NCI-H345 (cell line): Measurements from ENCODE around the gene MROH2A.

Source experiments
- DNase-seq: peaks from one replicate; lab custom pipeline; 2025; lab: John Stamatoyannopoulos, UW

The MROH2A gene

GRCh38 chr2:233835230-233836186, 57.4 kb downstream of the MROH2A start:
- DNase-seq = no peak

DNA sequence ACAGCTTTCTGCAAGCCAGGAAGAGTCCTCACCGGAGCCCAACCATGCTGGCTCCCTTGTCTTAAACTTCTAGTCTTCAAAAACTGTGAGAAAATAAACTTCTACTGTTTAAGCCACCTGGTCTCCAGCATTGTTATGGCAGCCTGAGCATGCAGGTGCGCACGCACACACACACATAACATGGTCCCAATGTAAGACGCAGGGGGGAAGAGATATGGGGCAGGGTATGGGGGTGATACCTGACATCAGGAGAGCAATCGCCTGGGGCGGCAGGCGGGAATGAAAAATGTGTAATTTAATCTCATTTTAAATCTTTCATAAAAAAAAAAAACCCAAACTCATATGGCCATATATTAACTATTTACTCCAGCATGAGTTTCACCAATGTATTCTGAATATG, 58.2 kb downstream of the MROH2A start:
- no peak for DNase-seq

DNA sequence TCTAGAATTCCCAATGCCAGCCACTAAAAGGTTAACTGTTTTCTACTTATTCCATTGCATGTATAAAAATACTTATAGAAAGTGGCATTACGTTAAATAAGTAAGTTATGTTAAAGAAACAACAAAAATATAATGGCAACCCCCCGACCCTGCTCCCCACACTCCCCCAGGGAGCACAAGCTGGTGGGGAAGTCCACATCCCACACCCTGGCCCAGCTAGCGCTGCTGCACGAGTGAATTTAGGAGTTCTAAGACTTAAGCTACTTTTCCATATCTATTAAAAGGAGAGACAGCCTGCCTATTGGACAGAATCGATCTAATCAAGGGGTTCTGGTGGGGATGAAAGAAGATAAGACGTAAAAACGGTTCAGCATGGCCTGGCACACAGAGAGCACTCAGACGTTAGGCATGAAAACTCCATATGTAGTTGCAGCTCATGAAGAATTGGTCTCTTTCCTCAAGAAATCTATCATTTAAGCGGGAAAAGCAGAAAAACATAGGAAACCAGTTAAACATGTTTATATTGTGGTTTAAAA, 59.6 kb downstream of the MROH2A start:
- DNase-seq = no peak

- no peak for DNase-seq
Observed at GRCh38 chr2:233838251-233838650, 60.1 kb downstream of the MROH2A start.

DNA sequence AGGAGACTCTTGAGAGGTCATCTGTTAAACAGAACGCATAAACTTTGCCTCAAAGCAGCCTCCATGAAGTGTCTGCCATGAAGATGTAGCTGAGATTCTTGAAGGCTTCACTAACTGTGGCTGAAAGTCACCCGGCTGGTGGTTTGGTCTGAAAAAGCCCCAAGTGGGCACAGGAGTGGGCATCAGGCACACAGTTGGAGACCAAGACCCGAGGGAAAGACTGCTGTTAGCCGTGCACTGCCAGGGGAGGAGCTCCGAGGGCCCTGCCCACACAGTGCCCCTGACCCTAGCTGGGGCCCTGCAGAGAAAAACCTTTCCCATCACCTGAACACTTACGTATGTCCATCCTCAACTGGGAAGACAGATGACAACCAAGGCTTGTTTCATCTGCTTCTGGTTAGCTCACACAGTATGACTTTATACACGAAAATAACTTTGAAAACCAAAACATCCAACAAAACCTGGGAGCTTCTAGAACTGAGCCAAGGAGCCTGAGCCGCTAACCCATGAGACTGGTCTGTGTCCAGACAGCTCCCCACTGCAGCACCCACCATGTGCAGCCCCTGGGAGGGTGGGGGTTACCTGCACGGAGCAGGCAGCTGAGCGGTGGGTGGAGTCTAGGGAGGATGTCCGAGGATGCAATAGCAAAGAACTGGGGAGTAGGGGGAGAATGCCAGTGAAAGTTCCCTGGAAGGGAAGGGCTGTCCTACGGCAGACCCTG, 60.8 kb downstream of the MROH2A start:
- DNase-seq = no peak

- DNase-seq = no peak
Observed at GRCh38 chr2:233839447-233839820, 61.3 kb downstream of the MROH2A start.

- DNase-seq = no peak
Observed at GRCh38 chr2:233840520-233840919, 62.4 kb downstream of the MROH2A start.

GRCh38 chr2:233841183-233841582, 63.1 kb downstream of the MROH2A start:
- no peak for DNase-seq

- DNase-seq = no peak
Observed at GRCh38 chr2:233844064-233844807, 66.1 kb downstream of the MROH2A start.

DNA sequence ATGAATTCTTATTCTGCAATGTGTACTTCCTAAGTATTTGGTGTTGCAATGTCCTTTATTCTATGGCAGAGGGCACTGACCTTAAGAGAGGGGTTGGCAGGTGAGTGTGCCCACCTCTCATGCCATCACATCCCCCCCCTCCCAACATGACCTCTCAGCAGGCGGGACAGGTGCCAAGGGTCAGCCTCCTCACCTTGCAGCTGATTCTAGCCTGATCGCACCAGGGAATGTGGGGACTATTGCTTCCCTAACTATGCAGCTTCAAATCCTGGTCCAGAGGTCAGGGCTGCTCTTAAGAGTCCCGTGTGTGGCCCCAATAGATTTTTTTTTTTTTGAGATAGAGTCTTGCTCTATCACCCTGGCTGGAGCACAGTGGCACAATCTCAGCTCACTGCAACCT, 66.7 kb downstream of the MROH2A start:
- no peak for DNase-seq

- DNase-seq = no peak
Observed at GRCh38 chr2:233845301-233846060, 67.4 kb downstream of the MROH2A start.

DNA sequence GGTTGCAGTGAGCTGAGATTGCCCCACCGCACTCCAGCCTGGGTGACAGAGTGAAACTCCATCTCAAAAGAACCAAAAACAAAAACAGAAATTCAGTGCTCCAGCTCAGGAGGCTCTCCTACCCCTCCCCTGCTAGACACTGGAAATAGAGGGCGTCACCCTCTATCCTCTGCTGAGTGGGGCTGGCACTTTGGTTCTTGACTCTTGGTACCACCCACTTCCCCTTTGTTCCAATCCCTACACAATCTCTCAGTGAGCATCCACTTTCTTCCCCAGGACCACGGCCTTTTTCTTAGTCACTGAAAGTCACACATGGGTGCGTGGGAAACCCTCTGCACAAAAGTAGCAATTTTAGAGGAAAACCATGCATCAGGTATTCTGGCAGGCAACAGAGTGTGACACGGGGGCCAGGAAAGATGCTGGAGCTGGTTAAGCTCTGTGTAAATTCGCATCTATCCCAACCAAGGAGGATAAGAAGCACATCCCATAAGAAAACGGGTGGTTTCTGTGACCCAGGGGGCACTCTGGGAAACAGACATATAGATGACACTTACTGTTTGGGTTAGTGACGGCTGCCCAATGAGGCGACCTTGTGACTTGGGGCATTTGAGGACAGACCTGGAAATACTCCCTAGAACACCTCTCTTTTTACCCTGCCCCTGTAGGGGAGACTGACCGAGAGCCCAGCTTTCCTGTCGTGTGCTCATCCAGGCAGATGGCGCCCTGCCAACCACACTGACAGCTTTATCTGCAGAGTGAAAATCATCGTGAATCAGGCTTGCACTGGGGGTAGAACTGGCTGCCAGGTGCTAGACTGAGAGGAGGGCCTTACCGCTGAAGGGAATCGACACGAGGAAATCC, 68.5 kb downstream of the MROH2A start:
- no peak for DNase-seq

DNA sequence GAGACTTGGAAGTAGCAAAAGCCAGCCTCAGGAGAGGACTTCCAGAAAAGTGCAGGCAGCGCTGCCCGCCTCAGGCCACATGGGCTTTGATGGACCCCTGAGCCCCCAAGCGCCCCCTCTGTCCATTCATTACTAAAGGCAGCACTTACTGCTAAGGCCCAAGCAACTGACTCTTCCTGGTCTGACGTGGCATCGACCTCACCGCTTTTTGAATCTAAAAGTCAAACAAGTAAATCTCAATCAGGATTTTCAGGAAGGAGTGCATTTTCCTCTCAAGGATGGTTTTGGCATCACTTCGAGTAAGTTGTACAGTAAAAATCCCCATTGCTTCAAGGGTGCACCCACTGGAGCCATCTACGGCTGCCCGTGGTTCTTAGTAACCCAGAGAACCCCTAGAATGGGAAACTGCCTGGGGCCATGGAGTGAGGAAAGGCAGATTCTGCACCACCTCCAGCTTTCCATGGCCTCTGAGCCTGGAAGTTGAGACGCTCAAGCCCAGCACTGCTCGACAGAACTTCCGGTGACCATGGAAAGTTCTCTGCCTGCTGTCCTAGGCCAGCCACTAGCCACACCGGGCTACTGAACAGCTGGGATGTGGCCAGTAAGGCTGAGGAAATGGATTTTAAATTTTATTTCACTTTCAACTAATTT, 69.2 kb downstream of the MROH2A start:
- DNase-seq = no peak

DNA sequence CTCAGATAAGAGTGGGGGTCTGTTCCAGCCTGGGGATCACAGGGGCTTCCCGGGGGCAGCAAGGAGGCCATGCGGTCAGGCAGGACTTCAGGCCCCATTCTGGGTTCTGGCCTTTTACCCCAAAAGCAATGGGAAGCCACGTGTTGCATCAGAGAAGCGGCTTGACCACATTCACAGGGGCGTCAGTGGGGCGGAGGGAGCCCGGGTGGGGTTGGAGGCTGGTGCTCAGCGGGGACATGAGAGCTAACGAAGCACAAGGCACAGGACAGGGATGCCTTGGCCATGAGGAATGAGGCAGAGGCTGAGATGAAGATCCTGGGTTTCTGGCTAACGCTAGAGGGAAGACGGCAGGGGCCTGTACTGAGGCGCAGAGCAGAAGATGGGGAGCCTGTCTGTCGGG, 70.1 kb downstream of the MROH2A start:
- no peak for DNase-seq

- no peak for DNase-seq
Observed at GRCh38 chr2:233849607-233850271, 71.6 kb downstream of the MROH2A start.

GRCh38 chr2:233850745-233851144, 72.6 kb downstream of the MROH2A start:
- no peak for DNase-seq

DNA sequence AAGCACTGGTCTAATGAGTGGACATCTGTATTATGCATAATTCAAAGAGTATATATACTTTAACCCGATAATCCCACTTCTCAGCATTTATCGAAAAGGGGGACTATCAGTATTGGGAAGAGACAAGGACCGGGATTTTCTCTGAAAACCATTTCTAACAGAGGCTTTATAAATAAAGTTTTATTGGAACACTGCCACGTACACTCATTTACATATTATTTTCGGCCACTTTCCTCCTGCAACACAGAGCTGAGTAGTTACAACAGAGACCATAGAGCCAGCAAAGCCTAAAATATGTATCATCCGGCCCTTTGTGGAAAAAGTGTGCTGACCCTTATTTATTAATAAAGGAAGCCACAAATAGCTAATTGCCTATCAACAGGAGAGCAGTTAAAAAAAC, 73.0 kb downstream of the MROH2A start:
- no peak for DNase-seq

GRCh38 chr2:233852056-233852455, 73.9 kb downstream of the MROH2A start:
- no peak for DNase-seq

GRCh38 chr2:233853353-233853752, 75.2 kb downstream of the MROH2A start:
- no peak for DNase-seq

DNA sequence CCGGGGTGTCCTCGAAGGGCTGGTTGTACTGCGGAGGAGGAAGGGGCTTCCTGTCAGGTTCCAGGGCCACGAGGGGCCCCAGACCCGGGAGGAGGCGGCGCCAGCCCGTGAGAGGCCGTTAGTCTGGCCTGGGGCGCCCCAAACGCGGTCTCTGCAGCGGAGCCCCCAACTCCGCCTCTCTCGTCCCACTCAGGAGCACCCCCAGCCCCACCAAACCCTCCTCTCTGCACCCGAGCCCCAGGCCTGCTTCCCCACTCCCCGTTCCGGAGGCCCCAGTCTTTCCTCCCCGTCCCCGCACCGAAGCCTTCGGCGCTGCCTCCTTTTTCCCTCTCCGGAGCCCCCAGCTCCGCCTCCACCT, 75.7 kb downstream of the MROH2A start:
- DNase-seq = no peak
